K562 (cell line): ENCODE results near the gene PREP. TPM values are rescaled to one million over a fixed set of nuclear protein-coding genes. Genes with fewer than 3 reads are reported as not detected.

ENCODE experiments used
- ATAC-seq: fragments of 200-7000 bp; cut with Tn5 transposase; 3 replicates; pipeline ENCODE4 v1.9.1; 2020; ENCODE audit warnings: moderate library complexity
- BruUV-seq: library from RNA; stranded (reverse); fragments of 400-500 nt; replicated peaks from 2 replicates; lab custom pipeline; 2021; lab: Mats Ljungman, UMichigan
- CTCF ChIA-PET: fragments of 300-600 bp; formaldehyde crosslinking; extraction: SDS; loops from one replicate; lab custom pipeline; 2021; ENCODE audit warnings: low intra/inter-chr PET ratio; lab: Yijun Ruan, JAX
- POLR2A ChIA-PET: fragments of 300-600, 350-650 bp; sonication (Branson Sonifier 250); formaldehyde crosslinking; extraction: SDS; loops from one replicate; lab custom pipeline; 2021; ENCODE audit warnings: antibody characterized with exemption, inconsistent platforms; lab: Yijun Ruan, JAX
- DNase-seq, 4 experiments: peaks; one replicate each; pipeline versions ENCODE4 v3.0.0 to v3.0.0-alpha.2; 2011 to 2018; ENCODE audit warnings: low spot score in 3 of 4, mixed read lengths in 3 of 4; ENCODE audit errors: extremely low read depth in 1 of 4
- FAIRE-seq: peaks from 2 replicates; lab custom pipeline; 2011; peaks lifted over from hg19 to GRCh38; lab: Jason Lieb, UNC
- H2AFZ ChIP-seq: 2 replicates; pipeline ENCODE4 v1.6.0; 2011; ENCODE audit warnings: low read depth, low read length, control low read depth, inconsistent platforms
- H3K27ac ChIP-seq: fragments of 200-600 bp; 3 replicates; pipeline ENCODE4 v1.8.0; 2011; ENCODE audit warnings: low read depth, mild to moderate bottlenecking, control low read depth, inconsistent platforms, low read length, moderate library complexity, mixed read lengths; ENCODE audit errors: extremely low read depth
- H3K27me3 ChIP-seq, 2 experiments: fragments of 300-600 bp in 1 of 2; 2 replicates in 1 of 2; 3 replicates in 1 of 2; pipeline versions ENCODE4 v1.6.0 to v1.8.0; 2011; ENCODE audit warnings: inconsistent platforms in 2 of 2, low read length in 2 of 2, mild to moderate bottlenecking in 1 of 2, mixed read lengths in 1 of 2, moderate library complexity in 1 of 2; ENCODE audit not compliant: control insufficient read depth in 2 of 2, insufficient read depth in 2 of 2
- H3K36me3 ChIP-seq: fragments of 300-600 bp; 3 replicates; pipeline ENCODE4 v1.8.0; 2011; ENCODE audit warnings: mild to moderate bottlenecking, low read length, inconsistent platforms; ENCODE audit not compliant: control insufficient read depth, insufficient read depth
- H3K4me1 ChIP-seq, 2 experiments: fragments of 200-600 bp in 1 of 2; replicated peaks in 1 of 2; 2 replicates in 1 of 2; 3 replicates in 1 of 2; pipeline versions ENCODE4 v1.5.1 to v1.8.0; 2011; ENCODE audit warnings: inconsistent platforms in 2 of 2, low read length in 2 of 2, mild to moderate bottlenecking in 1 of 2, mixed read lengths in 1 of 2, moderate library complexity in 1 of 2; ENCODE audit not compliant: control insufficient read depth in 2 of 2, insufficient read depth in 2 of 2
- H3K4me2 ChIP-seq: 2 replicates; pipeline ENCODE4 v1.6.1; 2011; ENCODE audit warnings: low read length, control low read depth, inconsistent platforms, mixed read lengths; ENCODE audit not compliant: insufficient read depth
- H3K4me3 ChIP-seq: fragments of 200-600 bp; sonication (generic), shearing (Covaris generic); 2 replicates; pipeline ENCODE4 v1.5.1; 2016; ENCODE audit warnings: control low read depth, inconsistent platforms
- H3K79me2 ChIP-seq: fragments of 200-600 bp; 3 replicates; pipeline ENCODE4 v1.8.0; 2011; ENCODE audit warnings: low read length, inconsistent platforms; ENCODE audit not compliant: control insufficient read depth, insufficient read depth
- H3K9ac ChIP-seq, 2 experiments: 2 replicates each; pipeline versions ENCODE4 v1.6.0 to v1.6.1; 2011; ENCODE audit warnings: low read depth in 2 of 2, low read length in 2 of 2, control low read depth in 1 of 2, inconsistent platforms in 1 of 2, mild to moderate bottlenecking in 1 of 2, mixed read lengths in 1 of 2; ENCODE audit not compliant: insufficient read depth in 1 of 2
- H3K9me1 ChIP-seq: one replicate; pipeline ENCODE4 v1.6.0; 2011; ENCODE audit warnings: inconsistent platforms, mild to moderate bottlenecking, low read length, moderate library complexity; ENCODE audit not compliant: control insufficient read depth, insufficient read depth
- H3K9me3 ChIP-seq: replicated peaks from 2 replicates; pipeline ENCODE4 v1.5.1; 2011; ENCODE audit warnings: low read depth, low read length, inconsistent platforms; ENCODE audit not compliant: control insufficient read depth, insufficient read depth
- H4K20me1 ChIP-seq: replicated peaks from 2 replicates; pipeline ENCODE4 v1.6.1; 2011; ENCODE audit warnings: low read length, inconsistent platforms, mixed read lengths; ENCODE audit not compliant: control insufficient read depth, insufficient read depth
- KHSRP ChIP-seq: fragments of 450-650 bp; IDR thresholded peaks from 2 replicates; pipeline ENCODE4 v1.6.1; 2017
- LARP7 ChIP-seq: fragments of 450-650 bp; IDR thresholded peaks from 2 replicates; pipeline ENCODE4 v1.6.1; 2016
- PHF20 ChIP-seq: fragments of 450-650 bp; IDR thresholded peaks from 2 replicates; pipeline ENCODE4 v1.6.1; 2018; ENCODE audit not compliant: partially characterized antibody
- THRAP3 ChIP-seq: fragments of 450-650 bp; IDR thresholded peaks from 2 replicates; pipeline ENCODE4 v1.6.1; 2016; ENCODE audit warnings: mild to moderate bottlenecking, inconsistent platforms, borderline replicate concordance
- ZNF253 ChIP-seq: fragments of 250-450 bp; sonication (Bioruptor Pico); conservative IDR thresholded peaks from 2 replicates; pipeline ENCODE4 v1.6.1; 2021; ENCODE audit warnings: mild to moderate bottlenecking
- WGBS: fragments of 100-300 bp; shearing (Covaris generic); methylation state at CpG from one replicate; pipeline ENCODE4 v1.1.6; 2016; ENCODE audit warnings: low coverage, mixed read lengths; ENCODE audit not compliant: insufficient coverage; ENCODE audit errors: missing lambda C conversion rate; 5-methylcytosine and 5-hydroxymethylcytosine counted together
- in situ Hi-C: fragments of 300-500 bp; cut with MboI; formaldehyde crosslinking; loops from 4 replicates; pipeline ENCODE4 v1.15.0; 2018; ENCODE audit warnings: inconsistent platforms, mixed read lengths
- intact Hi-C: fragments of 100-400 bp; cut with micrococcal nuclease; formaldehyde crosslinking; loops from 2 replicates; pipeline ENCODE4 v1.14.2; 2022
- polyA plus RNA-seq, 8 experiments: library from polyadenylated mRNA; depleted of rRNA in 4 of 8; stranded (reverse) in 5 of 8; unstranded in 3 of 8; fragments of >200 nt; fragmentation: Nextera tagmentation in 2 of 8; fragmentation: Illumina TruSeq in 1 of 8; extraction: Ambion mirVana in 2 of 8; extraction: Trizol in 1 of 8; gene quantifications; 2 replicates each; pipeline versions ENCODE4 v1.2.1 to v1.2.3, GENCODE V29; 2011 to 2014; ENCODE audit warnings: inconsistent platforms in 1 of 8, missing spikeins in 1 of 8
- total RNA-seq, 7 experiments: library from RNA; depleted of rRNA in 6 of 7; stranded (reverse); fragments of >200 nt in 6 of 7; fragmentation: Illumina TruSeq in 2 of 7; extraction: Trizol in 2 of 7; gene quantifications; 2 replicates each; pipeline versions ENCODE4 v1.2.1 to v1.2.3, GENCODE V29; 2011 to 2021; ENCODE audit warnings: low replicate concordance in 1 of 7
- TF ChIP-seq, protein P1 (sequence below): fragments of 250-450 bp; sonication (Bioruptor Pico); IDR thresholded peaks from 2 replicates; pipeline ENCODE4 v1.4.0; 2020; ENCODE audit warnings: mild to moderate bottlenecking
- TF ChIP-seq, protein P2 (sequence below): IDR thresholded peaks from 2 replicates; pipeline ENCODE4 v1.6.1; 2014; ENCODE audit warnings: antibody characterized with exemption
- TF ChIP-seq, protein P3 (sequence below): fragments of 450-650 bp; formaldehyde crosslinking; IDR thresholded peaks from 2 replicates; pipeline ENCODE4 v1.4.0; 2020; ENCODE audit warnings: mild to moderate bottlenecking, moderate library complexity
- TF ChIP-seq, protein P4 (sequence below): sonication (generic); formaldehyde crosslinking; IDR thresholded peaks from 2 replicates; pipeline ENCODE4 v1.8.0; 2022; ENCODE audit warnings: mild to moderate bottlenecking, low read depth, missing genetic modification reagents

The PREP gene
- total and polyA plus RNA-seq, 9 of the 15 experiments (the other 6 are each of a cell fraction or from before 2014, with no cell fraction given), result 14.1 to 60.8 (median 28.3) TPM

DNA sequence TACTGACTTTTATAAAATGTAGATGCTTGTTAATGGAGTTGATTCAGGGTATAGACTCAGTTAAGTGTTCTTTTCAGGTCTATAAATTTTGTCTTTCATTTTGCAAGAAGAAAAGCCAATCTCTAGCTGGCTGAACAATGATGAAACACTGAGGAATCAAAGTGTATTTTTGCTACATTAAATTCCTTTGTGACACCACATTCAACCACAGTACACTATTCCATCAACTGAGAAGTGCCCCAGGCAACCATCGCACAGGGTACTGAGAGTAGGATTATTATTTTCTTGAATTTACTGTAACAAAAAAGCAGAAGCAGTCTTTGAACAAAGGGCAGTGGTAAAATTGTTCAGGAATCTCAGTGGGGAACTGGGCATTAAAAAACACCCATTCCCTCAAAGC, 83.6 kb downstream of the PREP start:
- Histone ChIP-seq H3K4me2 (no peak overlapping the region), H2AFZ (no peak overlapping the region), H3K9me1 (no peaks in the 10 kb centered on the region), H3K9me3 (no peaks in the 10 kb centered on the region), H3K36me3 (peaks cover 72% of the 10 kb centered on the region), H3K9ac (no peak overlapping the region), H3K27me3 (no peaks in the 10 kb centered on the region), H3K79me2 (no peaks in the 10 kb centered on the region), H4K20me1 (no peaks in the 10 kb centered on the region), H3K4me3 (no peak overlapping the region), H3K4me1 (no peaks in the 10 kb centered on the region), H3K27ac (no peak overlapping the region)
- in situ Hi-C loops, result no loop called here
- BruUV-seq, result no TSS peak
- ChIA-PET POLR2A (no interaction called here), CTCF (no interaction called here)
- FAIRE-seq (no peak), ATAC-seq (no peak), DNase-seq (no peak)
- intact Hi-C loops, result loop anchor here (10.0 kb wide), 1 partner anchor 85 kb away; the partner anchor contains the start of gene PREP
- WGBS, result 94% methylated on average over 1 of the region's 1 CpG
- TF ChIP-seq LARP7 (no peak), ZNF253 (no peak), PHF20 (no peak), KHSRP (no peak), THRAP3 (no peak)
- TF ChIP-seq, protein P1, sequence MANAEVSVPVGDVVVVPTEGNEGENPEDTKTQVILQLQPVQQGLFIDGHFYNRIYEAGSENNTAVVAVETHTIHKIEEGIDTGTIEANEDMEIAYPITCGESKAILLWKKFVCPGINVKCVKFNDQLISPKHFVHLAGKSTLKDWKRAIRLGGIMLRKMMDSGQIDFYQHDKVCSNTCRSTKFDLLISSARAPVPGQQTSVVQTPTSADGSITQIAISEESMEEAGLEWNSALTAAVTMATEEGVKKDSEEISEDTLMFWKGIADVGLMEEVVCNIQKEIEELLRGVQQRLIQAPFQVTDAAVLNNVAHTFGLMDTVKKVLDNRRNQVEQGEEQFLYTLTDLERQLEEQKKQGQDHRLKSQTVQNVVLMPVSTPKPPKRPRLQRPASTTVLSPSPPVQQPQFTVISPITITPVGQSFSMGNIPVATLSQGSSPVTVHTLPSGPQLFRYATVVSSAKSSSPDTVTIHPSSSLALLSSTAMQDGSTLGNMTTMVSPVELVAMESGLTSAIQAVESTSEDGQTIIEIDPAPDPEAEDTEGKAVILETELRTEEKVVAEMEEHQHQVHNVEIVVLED (CRISPR knock-in tag), result no peak
- TF ChIP-seq, protein P2, sequence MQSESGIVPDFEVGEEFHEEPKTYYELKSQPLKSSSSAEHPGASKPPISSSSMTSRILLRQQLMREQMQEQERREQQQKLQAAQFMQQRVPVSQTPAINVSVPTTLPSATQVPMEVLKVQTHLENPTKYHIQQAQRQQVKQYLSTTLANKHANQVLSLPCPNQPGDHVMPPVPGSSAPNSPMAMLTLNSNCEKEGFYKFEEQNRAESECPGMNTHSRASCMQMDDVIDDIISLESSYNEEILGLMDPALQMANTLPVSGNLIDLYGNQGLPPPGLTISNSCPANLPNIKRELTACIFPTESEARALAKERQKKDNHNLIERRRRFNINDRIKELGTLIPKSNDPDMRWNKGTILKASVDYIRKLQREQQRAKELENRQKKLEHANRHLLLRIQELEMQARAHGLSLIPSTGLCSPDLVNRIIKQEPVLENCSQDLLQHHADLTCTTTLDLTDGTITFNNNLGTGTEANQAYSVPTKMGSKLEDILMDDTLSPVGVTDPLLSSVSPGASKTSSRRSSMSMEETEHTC, result no peak
- TF ChIP-seq, protein P3, sequence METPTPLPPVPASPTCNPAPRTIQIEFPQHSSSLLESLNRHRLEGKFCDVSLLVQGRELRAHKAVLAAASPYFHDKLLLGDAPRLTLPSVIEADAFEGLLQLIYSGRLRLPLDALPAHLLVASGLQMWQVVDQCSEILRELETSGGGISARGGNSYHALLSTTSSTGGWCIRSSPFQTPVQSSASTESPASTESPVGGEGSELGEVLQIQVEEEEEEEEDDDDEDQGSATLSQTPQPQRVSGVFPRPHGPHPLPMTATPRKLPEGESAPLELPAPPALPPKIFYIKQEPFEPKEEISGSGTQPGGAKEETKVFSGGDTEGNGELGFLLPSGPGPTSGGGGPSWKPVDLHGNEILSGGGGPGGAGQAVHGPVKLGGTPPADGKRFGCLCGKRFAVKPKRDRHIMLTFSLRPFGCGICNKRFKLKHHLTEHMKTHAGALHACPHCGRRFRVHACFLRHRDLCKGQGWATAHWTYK (CRISPR knock-in tag), result no peak
- TF ChIP-seq, protein P4, sequence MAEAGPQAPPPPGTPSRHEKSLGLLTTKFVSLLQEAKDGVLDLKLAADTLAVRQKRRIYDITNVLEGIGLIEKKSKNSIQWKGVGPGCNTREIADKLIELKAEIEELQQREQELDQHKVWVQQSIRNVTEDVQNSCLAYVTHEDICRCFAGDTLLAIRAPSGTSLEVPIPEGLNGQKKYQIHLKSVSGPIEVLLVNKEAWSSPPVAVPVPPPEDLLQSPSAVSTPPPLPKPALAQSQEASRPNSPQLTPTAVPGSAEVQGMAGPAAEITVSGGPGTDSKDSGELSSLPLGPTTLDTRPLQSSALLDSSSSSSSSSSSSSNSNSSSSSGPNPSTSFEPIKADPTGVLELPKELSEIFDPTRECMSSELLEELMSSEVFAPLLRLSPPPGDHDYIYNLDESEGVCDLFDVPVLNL (CRISPR knock-in tag), result no peak
